Measurements from ENCODE around the gene BACH2.

GRCh38 chr6:90291565-90291964, 5.1 kb downstream of the BACH2 start:
- TF ChIP-seq CTCF (conservative IDR thresholded peaks at IDR 0.05 in 1 of 2, IDR thresholded peaks at IDR 0.05 in 1 of 2; ENCODE audit: low read depth in 1 of 2, low read length in 2 of 2) (no peak), EZH2 (IDR thresholded peaks at IDR 0.05; ENCODE audit: low read length, missing control alignments) (no peak)

Measured in fibroblast of lung (primary cell).